ENCODE measurements around the gene HIBADH. TPM values are rescaled to one million over a fixed set of nuclear protein-coding genes. Genes with fewer than 3 reads are reported as not detected.

Gene HIBADH
- total and polyA plus RNA-seq, 10 donors = 12.4 to 38.6 (median 22.6) TPM

- H3K9me3 ChIP-seq = peaks cover 0 to 10% (median 2%) of the 10 kb centered on the region in 8 donors
- TF ChIP-seq POLR2A (IDR thresholded peaks at IDR 0.05) = no peak
- no peak for TF ChIP-seq POLR2AphosphoS5 (IDR thresholded peaks at IDR 0.05)
- no peak for TF ChIP-seq CTCF (IDR thresholded peaks at IDR 0.05 in 8 of 11, conservative IDR thresholded peaks at IDR 0.05 in 3 of 11)
- no peak overlapping the region for H3K27ac ChIP-seq
- no peaks in the 10 kb centered on the region for H3K27me3 ChIP-seq (replicated peaks in 1 of 7)
- no peaks in the 10 kb centered on the region for H3K36me3 ChIP-seq
- 95 to 98% (median 97%) methylated on average over 6 of the region's 6 CpGs for WGBS, 5 donors
- no peak overlapping the region for H3K4me3 ChIP-seq
- intact Hi-C loops (cut with DNase I; ENCODE audit: low total_unique reads) = no loop called here
- no peaks in the 10 kb centered on the region for H3K4me1 ChIP-seq
- no peak for DNase-seq
Measured at GRCh38 chr7:27708485-27708884, 45.8 kb upstream of the HIBADH start.

- H3K27ac ChIP-seq = no peak overlapping the region
- peaks cover 0 to 5% (median 0%) of the 10 kb centered on the region in 7 donors for H3K27me3 ChIP-seq (replicated peaks in 1 of 7)
- no peak for TF ChIP-seq POLR2AphosphoS5 (IDR thresholded peaks at IDR 0.05)
- no peak for TF ChIP-seq CTCF (IDR thresholded peaks at IDR 0.05 in 8 of 11, conservative IDR thresholded peaks at IDR 0.05 in 3 of 11)
- no peak for TF ChIP-seq POLR2A (IDR thresholded peaks at IDR 0.05)
- no peaks in the 10 kb centered on the region for H3K36me3 ChIP-seq
- H3K4me1 ChIP-seq = no peaks in the 10 kb centered on the region
- no peaks in the 10 kb centered on the region for H3K9me3 ChIP-seq
- intact Hi-C loops (cut with DNase I; ENCODE audit: low total_unique reads) = no loop called here
- no peak overlapping the region for H3K4me3 ChIP-seq
- 86 to 96% (median 91%) methylated on average over 2 of the region's 2 CpGs for WGBS, 5 donors
- DNase-seq = no peak
Measured at GRCh38 chr7:27705200-27705594, 42.5 kb upstream of the HIBADH start.

GRCh38 chr7:27704422-27705199 is 41.9 kb upstream of the HIBADH start:
- intact Hi-C loops (cut with DNase I; ENCODE audit: low total_unique reads) = no loop called here
- H3K36me3 ChIP-seq = no peaks in the 10 kb centered on the region
- no peak for DNase-seq
- H3K27me3 ChIP-seq (replicated peaks in 1 of 7) = peaks cover 0 to 5% (median 0%) of the 10 kb centered on the region in 7 donors
- TF ChIP-seq POLR2AphosphoS5 (IDR thresholded peaks at IDR 0.05) (no peak), CTCF (IDR thresholded peaks at IDR 0.05 in 8 of 11, conservative IDR thresholded peaks at IDR 0.05 in 3 of 11) (no peak), POLR2A (IDR thresholded peaks at IDR 0.05) (no peak)
- H3K4me1 ChIP-seq = no peaks in the 10 kb centered on the region
- H3K9me3 ChIP-seq = no peaks in the 10 kb centered on the region
- 68 to 80% (median 73%) methylated on average over 3 of the region's 3 CpGs for WGBS, 5 donors
- H3K4me3 ChIP-seq = no peak overlapping the region
- no peak overlapping the region for H3K27ac ChIP-seq

GRCh38 chr7:27703181-27703580 is 40.5 kb upstream of the HIBADH start:
- WGBS, 5 donors = 89 to 97% (median 96%) methylated on average over 1 of the region's 1 CpG
- H3K4me1 ChIP-seq = peaks cover 0 to 7% (median 2%) of the 10 kb centered on the region in 6 donors
- peaks cover 0 to 5% (median 0%) of the 10 kb centered on the region in 7 donors for H3K27me3 ChIP-seq (replicated peaks in 1 of 7)
- H3K36me3 ChIP-seq = no peaks in the 10 kb centered on the region
- H3K4me3 ChIP-seq = no peak overlapping the region
- DNase-seq = no peak
- H3K9me3 ChIP-seq = no peaks in the 10 kb centered on the region
- no peak overlapping the region for H3K27ac ChIP-seq
- intact Hi-C loops (cut with DNase I; ENCODE audit: low total_unique reads) = no loop called here
- TF ChIP-seq POLR2A (IDR thresholded peaks at IDR 0.05) (no peak), POLR2AphosphoS5 (IDR thresholded peaks at IDR 0.05) (no peak), CTCF (IDR thresholded peaks at IDR 0.05 in 8 of 11, conservative IDR thresholded peaks at IDR 0.05 in 3 of 11) (no peak)
